Posterior cingulate gyrus (tissue), 11 donors: ENCODE measurements around the gene LIM2.

Experiments used
- DNase-seq, 10 donors: peaks; one replicate each; pipeline versions ENCODE4 v3.0.0 to v3.0.0-alpha.2; 2020 to 2021; ENCODE audit warnings: mixed read lengths in 3 of 10
- intact Hi-C: fragments of 100-400 bp; cut with DNase I; formaldehyde crosslinking; loops from one replicate; pipeline ENCODE4 v1.15.1; 2023

Gene LIM2

DNA sequence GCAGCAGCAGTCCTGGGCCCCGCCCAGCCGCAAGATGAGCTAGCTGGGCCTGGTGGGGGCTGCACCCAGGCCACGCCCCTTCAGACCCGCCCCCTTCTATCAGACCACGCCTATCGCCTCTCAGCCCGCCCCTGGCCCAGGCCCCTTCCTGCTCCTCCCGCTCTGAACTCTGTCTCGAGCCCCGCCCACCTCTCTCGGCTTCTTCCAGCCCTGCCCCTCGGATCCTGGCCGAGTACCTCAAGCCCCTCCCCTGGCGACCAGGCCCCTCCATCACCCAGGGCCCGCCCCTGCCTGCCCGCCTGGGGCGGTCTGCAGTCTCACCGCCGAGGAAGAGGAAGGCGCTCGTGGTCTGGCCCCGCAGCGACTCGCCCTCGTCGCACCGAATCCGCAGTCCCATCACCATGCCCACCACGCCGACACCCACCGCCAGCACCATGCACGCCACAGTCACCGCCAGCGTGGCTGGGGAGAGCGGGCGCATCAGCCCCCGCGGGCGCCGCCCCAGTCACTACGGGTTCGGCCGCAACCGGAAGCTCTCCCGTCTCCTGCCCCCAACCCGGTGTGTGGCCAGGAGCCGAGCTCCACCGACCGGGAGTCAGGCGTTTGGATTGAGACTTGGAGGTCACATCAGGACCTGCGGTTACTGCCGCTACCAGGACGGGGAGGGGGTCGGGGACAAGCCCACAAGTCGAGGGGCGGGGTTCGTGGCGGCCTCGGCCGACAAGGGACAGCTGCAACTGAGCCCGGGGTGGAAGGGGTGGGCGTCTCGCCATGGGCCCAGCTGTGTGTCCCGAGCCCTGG is 20.0 kb downstream of the LIM2 start:
- peak; percentile 96 to 100 (median 98) for DNase-seq
- intact Hi-C loops = loop anchor here (2.0 kb wide), 1 partner anchor 29 kb away; no protein-coding TSS in a partner anchor

DNA sequence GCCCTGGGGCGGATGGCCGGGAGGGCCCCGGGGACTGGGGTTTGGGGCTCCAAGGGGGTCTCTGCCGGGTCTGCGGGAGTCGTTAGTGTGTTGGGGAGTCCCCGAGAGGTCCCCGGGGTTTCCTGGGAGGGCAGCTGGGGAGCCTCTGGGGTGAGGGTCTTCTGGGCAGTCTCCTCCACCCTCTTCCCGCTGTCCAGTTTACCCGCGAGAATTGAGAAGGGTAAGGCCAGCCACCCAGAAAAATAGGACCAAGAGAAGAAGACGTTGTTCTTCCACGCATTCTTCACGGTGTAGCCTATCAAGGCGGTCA is 20.6 kb downstream of the LIM2 start:
- no peak for DNase-seq
- intact Hi-C loops = loop anchor here (2.0 kb wide), 1 partner anchor 28 kb away; no protein-coding TSS in a partner anchor

DNA sequence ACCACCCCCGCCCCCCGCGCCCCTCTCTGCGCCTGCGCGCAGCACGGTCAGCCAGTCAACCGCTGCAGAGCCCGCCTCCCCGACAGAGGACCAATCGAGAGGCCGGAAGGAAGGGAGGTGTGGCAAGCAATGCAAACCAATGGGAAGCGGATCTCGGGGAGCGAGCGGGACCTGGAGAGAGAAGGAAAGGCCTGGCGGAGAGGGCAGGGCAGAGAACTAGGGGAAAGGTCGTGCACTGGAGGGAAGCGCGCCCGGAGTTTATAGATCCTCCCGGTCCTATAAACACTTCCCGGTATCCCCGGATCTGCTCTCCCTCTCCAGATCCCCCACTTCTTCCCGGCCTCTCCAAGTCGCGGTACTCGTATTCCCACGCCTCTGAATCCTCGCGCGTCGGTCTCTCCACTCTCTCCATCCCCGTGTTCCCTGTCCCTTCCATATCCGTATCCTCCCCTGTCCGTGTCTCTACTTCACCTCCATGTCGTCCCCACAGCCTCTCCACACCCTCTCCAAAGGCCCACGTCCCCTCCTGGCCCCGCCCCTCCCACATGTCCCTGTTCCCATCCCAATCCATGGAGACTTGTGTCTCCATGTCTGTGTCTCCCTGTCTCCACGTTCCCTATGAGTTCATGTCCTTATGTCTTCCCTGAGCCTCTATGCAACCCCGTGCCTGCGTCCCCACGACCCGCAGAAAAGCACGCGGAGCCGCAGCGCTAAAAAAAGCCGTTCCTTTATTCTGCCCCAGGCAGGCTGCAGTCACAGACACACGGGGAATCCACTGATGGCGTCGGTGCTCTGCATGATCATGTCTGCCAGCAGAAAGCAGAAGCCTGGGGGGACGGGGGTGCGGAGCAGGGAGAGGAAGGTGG is 21.2 kb downstream of the LIM2 start:
- intact Hi-C loops = loop anchor here (1.0 to 2.0 kb wide), 2 partner anchors 28 kb away; no protein-coding TSS in a partner anchor
- DNase-seq = peak; percentile 96 to 100 (median 98)

DNA sequence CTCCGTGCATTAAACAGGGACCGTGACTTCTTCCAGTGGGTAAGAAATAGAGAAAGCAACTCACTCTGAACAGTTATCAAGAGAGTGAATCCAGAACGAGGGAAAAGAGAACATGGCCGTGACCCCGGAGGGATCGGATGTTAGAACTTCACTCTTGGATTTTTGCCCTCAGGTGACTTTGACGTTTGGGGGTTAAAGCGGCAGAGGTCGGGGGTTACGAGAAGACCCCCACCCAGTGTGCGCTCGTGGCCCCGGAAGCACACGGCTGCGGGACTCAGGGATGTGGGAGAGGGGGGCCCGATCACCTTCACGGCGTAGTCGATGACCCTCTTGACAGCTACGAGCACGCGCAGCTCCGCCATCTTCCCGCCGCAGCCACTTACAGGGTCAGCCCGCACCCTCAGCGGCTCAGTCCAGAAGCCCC is 21.8 kb downstream of the LIM2 start, which contains the start of gene ETFB:
TSS of gene ETFB (minus strand) at position 424 of the 424 bp plus-strand sequence. CDS start at position 362, 62 bp downstream.
- DNase-seq = no peak
- intact Hi-C loops = loop anchor here (1.0 to 2.0 kb wide), 2 partner anchors 27 to 28 kb away; no protein-coding TSS in a partner anchor

DNA sequence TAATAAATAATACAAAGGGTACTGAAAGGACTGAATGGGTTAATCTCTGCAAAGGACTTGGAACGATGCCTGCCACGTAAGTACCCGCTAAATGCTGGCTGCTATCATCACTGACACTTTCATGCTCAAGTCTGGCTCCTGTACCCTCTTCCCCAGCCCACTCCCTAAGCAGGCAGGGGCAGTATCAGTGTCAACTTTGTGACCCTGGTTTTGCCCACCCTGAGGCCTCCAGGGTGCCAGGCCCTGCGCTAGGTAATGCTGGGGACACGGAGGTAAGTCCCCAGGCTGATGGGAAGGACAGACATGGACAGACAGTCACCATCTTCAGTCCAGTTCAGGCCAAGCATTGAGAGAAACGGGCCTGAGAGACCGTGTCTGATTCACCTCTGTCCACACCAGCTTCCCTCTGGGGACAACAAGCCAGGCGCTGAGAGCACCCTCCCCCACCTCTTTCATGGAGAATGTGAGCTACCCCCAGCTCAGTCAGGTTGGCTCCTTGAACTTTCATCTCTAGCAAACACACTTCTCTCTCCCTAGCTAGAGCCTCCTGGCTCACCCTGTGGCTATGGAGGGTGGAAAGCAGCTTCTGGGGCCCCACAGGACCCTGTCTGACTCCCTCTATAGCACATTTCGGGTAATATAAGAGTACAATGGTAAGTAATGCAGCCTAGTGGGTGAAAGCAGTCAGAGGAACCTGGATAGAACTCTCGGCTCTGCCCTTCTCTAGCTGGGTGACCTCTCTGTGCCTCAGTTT is 22.4 kb downstream of the LIM2 start:
- intact Hi-C loops = no loop called here
- DNase-seq = peak in 3 of 10 donors; percentile 20 to 74 (median 67)

DNA sequence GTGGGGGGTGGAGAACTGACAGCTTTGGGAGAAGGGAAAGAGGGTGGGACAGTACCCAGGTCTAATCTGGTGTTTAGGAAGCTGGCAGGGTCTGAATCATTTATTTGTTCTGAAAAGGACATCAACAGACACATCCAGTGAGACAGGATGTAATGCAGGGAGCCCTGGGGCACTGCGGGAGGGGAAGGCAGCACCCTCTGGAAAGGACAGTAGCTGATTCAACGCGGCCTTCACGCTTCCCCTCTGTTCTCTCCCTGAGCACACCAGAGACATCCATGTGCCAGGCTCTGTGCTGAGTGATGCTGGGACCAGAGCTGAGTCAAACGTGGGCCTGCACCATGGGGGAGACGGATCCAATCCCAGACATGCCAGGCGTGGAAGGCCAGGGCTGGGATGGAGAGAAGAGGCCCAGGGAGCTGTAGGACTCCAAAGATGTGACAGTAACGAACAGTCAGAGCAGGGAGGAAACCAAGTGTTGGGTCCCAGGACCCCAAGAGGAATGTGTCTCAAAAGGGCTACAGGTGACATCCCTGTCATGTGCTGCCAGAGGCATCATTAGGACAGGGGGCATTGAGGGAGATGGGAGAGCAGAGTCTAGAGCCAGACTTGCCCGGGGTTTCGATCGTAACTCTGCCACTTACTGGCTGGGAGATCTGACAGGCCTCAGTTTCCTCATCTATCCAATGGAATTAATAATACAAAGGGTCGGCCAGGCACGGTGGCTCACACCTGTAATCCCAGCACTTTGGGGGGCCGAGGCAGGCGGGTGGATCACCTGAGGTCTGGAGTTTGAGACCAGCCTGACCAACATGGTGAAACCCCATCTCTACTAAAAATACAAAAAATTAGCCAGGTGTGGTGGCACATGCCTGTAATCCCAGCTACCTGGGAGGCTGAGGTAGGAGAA is 23.3 kb downstream of the LIM2 start:
- intact Hi-C loops = no loop called here
- DNase-seq = peak in 5 of 10 donors; percentile 26 to 89 (median 53)

DNA sequence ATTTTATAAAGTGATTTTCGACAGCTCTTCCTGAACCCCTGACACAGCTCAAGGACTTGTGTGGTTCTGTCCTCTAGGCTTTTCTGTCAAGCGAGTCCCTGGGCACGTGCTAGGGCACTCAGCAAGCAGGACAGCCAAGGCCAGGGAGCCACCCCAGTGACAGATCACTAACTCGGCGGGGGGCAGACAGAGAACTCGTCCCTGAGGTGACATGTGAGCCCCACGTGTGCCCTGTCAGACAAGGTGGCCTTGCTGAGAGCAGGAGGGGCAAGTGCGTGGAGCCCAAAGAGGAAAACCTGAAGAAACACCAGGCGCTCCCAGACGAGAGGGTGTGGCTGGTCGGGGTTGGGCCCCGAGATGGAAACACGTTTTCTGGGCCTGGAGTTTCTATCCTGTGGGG is 26.5 kb downstream of the LIM2 start:
- intact Hi-C loops = no loop called here
- peak in 2 of 10 donors; percentile 31 to 62 for DNase-seq

DNA sequence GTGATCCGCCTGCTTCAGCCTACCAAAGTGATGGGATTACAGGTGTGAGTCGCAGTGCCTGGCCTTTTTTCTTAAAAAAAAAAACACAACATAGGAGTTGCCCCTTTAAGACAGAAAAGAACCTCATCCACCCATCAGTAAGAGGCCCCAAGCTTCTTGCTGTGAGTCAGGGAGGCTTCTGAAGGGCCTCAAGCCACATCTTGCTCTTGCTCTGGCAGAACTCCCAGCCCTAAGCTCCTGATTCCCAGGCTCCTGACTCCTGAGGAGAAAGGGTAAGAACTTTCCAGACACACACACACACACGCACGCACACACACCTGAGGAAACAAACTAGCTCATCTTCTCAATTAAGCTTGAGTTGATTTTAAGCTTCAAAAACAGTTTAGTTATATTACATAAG is 28.5 kb downstream of the LIM2 start:
- peak in 1 of 10 donors; percentile 9 for DNase-seq
- intact Hi-C loops = no loop called here

DNA sequence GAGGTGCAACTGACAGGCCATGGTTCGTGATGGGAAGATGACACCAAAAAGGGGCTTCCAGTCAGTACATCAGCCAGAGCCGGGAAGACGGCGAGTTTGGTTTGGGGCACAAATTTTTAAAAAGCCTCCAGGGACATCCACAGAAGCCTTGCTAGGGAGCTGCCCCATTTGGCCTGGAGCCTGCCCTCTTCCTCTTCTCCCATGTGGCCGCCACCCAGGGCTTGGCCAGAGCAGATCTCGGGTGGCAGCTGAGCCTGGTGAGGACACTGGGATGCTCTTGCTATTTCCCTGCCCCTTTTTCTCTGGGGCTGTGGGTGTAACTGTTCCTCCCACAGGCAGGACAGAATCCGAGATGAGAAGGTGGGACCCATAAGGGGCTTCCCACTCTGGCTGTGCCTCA is 29.8 kb downstream of the LIM2 start:
- peak in 2 of 10 donors; percentile 42 to 52 for DNase-seq
- intact Hi-C loops = no loop called here

DNA sequence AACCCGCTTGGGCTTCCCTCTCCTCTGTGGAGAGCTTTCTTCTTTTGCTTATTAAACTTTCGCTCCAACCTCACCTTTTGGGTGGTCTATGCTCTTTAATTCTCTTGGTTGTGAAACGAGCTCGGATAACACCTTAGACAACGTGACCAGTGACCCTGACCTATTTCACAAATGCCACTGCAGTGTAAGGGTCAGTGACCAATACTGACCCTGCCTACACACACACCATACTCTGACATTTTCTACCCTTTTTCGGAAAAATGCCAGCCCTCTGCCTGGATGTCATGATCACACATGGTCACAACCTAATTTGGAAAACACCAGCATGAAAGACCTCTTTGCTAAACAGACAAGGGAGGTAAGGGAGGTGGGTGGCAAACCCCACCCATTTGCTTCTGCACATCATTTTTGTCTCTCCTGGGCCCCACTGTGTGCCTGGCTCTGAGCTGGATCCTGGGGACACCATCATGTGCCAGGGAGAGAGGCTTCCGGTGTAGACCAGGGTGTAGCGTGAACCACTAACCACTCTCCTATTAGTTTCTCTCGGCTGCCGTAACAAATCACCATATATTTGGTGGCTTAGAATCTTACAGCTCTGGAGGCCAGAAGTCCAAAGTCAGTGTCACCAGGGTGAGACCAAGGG is 31.5 kb downstream of the LIM2 start:
- peak in 1 of 10 donors; percentile 5 for DNase-seq
- intact Hi-C loops = no loop called here

DNA sequence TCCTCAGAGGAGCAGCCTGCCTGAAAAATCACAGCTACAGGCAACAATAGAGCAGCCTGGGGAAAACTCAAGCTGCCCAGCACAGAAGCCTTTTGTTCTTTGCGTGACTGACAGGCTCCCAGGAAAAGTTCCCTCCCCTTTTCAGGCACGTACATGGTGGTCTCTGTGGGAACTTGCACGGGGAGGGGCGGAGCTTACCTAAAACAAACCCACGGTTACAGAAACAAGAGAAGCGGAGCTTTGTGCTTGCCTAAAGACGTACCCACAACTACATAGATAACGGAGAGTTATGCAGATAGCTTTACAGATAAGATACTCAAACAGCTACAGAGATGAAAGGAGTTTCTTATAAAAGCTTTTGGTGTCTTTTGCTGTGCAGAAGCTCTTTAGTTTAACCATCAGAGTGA is 33.0 kb downstream of the LIM2 start:
- DNase-seq = peak in 7 of 10 donors; percentile 25 to 92 (median 64)
- intact Hi-C loops = no loop called here

DNA sequence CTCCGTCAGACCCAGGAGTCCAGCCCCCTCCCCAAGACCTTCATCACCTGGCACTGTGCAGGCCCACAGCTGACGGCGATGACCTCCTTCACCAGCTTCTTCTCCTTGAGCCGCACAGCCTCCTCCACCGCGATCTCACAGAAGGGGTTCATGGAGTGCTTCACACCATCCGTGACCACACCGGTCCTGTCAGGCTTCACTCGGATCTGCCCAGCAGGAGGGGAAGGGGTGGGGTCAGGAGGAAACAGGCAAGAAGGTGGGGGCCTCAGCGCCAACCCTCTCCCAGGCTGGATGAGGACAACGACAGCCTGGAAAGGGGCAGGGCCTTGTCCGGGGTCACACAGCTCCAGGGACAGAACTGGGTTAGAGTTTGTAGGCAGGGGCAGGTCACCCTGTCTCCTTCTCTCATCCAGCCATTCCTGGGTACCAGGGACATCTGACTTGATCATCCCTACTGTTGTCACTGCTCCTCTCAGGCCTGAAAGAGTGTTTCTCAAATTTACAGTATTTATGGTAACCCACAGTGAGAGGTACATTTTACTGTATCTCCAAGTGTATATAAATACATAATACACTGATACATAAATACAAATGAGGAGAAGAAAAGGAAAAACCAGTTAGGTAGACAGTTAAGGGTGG is 33.6 kb downstream of the LIM2 start:
- DNase-seq = peak in 3 of 10 donors; percentile 38 to 76 (median 66)
- intact Hi-C loops = no loop called here

DNA sequence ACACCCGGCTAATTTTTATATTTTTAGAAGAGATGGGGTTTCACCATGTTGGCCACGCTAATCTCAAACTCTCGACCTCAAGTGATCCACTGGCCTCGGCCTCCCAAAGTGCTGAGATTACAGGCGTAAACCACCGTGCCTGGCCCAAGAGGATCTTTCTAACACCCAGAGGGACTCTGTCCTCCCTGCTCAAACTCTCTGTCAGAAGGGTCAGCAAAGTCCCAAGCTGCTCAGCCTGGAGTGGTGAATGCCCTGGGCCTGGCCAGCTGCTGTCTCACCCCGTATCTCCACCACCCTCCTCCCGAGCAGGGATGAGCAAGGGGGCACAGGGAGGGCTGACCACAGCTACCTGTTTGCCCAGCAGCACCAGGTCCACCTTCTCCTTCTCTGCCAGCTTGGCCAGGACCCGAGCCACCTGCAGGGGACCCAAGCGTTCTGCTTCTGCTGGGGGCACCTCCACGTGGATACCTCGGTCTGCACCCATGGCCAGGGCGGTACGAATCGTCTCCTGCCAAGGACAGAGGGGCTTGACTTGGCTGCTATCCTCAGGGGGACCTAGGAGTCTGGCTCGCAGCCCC is 34.9 kb downstream of the LIM2 start:
- intact Hi-C loops = no loop called here
- DNase-seq = peak in 2 of 10 donors; percentile 46 to 49

DNA sequence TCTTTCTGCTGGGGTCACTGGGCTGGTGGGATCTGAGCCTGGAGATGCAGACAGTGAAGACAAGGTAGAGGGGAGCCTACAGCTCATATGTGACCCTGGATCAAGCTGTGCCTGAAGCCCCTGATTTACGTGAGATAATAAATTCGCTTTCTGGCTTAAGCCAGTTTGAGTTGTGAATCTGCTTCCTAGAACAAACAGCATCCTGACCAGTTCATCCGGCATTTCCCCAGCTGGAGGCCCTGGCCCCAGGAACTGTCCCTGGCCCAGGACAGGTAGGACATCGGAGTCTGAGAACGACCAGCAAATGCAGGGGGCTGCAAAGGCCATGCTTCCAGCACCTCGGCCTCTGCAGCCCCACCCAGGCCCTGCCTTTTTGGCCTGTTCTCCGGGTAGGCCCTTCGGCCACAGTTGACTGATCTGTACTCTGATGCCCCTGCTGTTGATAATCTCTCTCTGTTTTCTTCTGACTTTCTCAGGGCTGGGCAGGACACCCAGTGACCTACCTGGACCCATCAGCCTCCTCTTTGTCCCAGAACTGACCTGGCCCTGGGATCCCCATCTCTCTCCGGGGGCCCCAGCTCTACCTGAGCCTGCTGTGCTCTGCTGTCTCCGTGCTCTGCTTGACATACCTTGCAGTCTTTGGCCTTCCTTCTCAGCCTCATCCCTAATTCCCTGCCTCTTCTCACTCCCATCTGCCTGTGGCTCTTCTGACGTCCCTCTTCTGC is 36.3 kb downstream of the LIM2 start:
- intact Hi-C loops = no loop called here
- DNase-seq = peak in 2 of 10 donors; percentile 15 to 27

DNA sequence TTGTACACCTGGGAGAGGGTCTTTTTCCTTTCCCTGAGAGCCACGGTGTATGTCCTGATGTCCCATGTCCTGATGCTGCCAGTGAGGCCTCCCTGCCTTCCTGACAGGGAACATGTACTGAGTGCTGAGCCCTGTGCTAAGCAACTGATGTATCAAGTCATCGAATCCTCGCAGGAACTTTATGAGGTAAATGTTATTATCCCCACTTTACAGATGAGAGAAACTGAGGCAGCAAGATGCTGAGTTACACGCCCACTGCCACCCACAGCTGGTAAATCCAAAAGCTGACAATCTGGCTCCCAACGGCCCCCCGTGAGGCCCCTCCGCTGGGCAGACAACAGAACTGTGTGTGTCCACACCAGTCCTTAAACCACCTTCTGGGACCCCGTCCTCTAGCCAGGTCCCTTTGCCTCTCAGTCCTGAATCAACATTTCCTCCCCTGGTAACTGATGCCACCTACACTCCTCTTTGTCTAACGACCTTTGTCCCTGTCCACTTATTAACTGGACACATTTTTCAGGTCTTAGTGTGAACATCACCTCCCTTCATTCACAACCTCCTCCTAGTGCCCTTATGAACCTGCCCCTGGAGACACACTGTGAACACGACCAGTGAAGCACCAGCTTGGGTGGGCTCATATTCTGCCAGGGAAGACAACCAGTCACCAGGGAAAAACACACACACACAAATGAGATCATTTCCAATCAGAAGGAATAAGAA is 40.4 kb downstream of the LIM2 start:
- intact Hi-C loops = no loop called here
- peak in 3 of 10 donors; percentile 21 to 57 (median 23) for DNase-seq

DNA sequence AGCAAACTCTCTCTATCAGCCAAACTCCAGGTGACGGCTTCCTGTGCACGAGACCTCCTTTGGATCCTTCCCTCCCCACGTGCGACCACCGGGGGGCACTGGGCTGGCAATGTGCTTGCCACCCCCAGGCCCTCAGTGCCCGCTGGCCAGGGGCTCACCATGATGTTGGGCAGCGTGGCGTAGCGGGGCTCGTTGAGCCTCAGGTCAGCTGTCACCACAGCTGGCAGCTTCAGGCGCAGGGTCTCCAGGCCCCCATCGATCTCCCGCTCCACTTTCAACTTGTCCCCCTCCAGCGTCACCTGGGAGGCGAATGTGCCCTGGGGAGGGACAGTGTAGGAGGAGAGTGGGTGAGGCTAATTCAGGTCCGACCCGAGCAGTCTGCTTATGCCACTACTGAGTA is 41.0 kb downstream of the LIM2 start:
- intact Hi-C loops = no loop called here

More for the DNA sequence above, 41.0 kb downstream of the LIM2 start:
- peak in 3 of 10 donors; percentile 38 to 57 (median 47) for DNase-seq
